22Rv1 (cell line): ENCODE measurements around the gene AUTS2.

Experiments
- CTCF ChIP-seq: fragments of 450-650 bp; IDR thresholded peaks from 2 replicates; pipeline ENCODE4 v1.5.1; 2017; ENCODE audit warnings: mild to moderate bottlenecking
- ZFX ChIP-seq: fragments of 450-650 bp; IDR thresholded peaks from 2 replicates; pipeline ENCODE4 v1.6.1; 2017; ENCODE audit warnings: antibody characterized with exemption, borderline replicate concordance

GRCh38 chr7:70219061-70219460 lies 620.8 kb downstream of the AUTS2 start:
- TF ChIP-seq CTCF = no peak
- no peak for TF ChIP-seq ZFX
